AG09309 (cell line): ENCODE data around the gene RBFA.

Experiments used
- DNase-seq: peaks from one replicate; pipeline ENCODE4 v3.0.0-alpha.2; 2010; ENCODE audit warnings: low read depth
- H3K4me3 ChIP-seq: 2 replicates; pipeline ENCODE4 v1.5.1; 2011; ENCODE audit warnings: mild to moderate bottlenecking, low read depth, low read length, moderate library complexity; ENCODE audit not compliant: control insufficient read depth
- TF ChIP-seq, protein P1 (sequence below): IDR thresholded peaks from 2 replicates; pipeline ENCODE4 v1.5.1; 2011; ENCODE audit warnings: mild to moderate bottlenecking, low read depth, low read length, inconsistent platforms; ENCODE audit not compliant: insufficient read depth, control insufficient read depth; ENCODE audit errors: missing control alignments

Gene RBFA

DNA sequence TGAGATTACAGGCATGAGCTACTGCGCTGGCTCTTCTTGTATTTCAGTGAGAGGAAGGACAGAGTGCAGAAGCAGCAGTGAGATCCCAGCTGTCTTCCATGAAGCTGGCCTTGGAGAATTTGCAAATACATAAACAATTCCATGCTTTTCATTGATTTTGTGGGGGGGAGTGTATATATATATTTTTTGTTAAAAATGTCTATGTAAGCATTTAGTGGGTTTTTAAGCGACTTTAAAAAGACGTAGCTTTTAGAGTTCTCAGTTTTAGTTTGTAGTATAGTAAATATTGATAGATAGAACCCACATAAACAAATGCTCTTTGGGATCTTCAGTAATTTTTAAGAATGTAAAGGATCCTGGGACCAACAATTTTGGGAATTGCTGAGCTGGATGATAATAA lies 6.3 kb downstream of the RBFA start:
- DNase-seq = no peak
- TF ChIP-seq, protein P1, sequence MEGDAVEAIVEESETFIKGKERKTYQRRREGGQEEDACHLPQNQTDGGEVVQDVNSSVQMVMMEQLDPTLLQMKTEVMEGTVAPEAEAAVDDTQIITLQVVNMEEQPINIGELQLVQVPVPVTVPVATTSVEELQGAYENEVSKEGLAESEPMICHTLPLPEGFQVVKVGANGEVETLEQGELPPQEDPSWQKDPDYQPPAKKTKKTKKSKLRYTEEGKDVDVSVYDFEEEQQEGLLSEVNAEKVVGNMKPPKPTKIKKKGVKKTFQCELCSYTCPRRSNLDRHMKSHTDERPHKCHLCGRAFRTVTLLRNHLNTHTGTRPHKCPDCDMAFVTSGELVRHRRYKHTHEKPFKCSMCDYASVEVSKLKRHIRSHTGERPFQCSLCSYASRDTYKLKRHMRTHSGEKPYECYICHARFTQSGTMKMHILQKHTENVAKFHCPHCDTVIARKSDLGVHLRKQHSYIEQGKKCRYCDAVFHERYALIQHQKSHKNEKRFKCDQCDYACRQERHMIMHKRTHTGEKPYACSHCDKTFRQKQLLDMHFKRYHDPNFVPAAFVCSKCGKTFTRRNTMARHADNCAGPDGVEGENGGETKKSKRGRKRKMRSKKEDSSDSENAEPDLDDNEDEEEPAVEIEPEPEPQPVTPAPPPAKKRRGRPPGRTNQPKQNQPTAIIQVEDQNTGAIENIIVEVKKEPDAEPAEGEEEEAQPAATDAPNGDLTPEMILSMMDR = no peak
- H3K4me3 ChIP-seq = no peak overlapping the region

DNA sequence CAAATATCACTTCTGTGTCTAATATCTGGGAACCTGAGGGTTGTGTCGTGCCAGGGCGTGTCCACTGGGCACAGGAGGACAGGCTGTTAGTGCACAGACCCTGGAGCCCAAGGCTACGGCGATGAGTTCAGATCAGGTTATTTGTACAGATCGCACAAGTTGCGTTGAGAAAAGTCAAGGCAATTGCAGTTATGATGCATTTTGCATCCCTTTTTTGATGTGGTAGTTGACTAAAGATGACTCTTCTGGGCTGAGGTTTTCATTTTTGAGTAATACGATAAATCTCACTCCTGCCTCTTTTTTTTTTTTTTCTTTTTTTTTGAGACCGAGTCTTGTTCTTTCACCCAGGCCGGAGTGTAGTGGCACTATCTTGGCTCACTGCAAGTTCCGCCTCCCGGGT lies 7.2 kb downstream of the RBFA start:
- DNase-seq = no peak
- TF ChIP-seq, protein P1 = no peak
- H3K4me3 ChIP-seq = no peak overlapping the region

DNA sequence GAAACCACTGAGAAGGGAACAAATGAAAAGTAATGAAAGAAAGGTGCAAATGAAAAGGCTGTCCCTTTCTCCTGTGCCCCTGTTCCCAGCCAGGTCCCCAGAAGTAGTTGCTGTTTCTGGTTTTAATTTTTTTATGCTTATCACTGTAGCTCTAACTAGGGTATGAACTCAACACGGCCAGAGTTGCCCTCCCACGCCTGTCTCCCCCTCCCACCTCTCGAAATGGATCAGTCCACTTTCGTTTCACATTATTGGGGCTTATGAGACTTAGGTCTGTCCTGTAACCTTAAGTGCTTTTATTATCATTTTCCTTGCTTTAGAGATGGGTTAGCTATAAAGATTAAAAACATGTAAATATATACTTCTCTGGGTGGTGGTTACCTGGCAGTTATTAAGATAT lies 8.6 kb downstream of the RBFA start:
- TF ChIP-seq, protein P1 = no peak
- no peak for DNase-seq
- H3K4me3 ChIP-seq = no peak overlapping the region

DNA sequence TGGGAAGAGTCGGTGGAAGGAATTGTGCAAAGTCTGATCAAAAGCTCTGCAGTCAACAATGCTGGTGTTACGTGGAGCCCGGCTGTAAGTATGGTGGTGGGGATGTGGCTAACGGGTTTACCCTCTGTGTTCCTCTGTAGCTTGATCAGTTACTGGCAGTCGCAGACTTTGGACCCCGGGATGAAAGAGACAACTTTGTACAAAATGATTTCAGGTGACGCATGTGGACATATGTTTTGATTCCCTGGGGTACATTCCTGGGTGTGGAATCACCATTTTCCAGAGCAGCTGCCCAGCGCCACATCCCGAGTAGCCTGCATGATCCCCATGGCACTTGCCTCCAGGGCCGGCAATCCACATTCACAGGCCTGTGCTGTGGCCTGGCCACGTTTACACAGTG lies 9.8 kb downstream of the RBFA start:
- TF ChIP-seq, protein P1 = no peak
- no peak overlapping the region for H3K4me3 ChIP-seq
- no peak for DNase-seq

DNA sequence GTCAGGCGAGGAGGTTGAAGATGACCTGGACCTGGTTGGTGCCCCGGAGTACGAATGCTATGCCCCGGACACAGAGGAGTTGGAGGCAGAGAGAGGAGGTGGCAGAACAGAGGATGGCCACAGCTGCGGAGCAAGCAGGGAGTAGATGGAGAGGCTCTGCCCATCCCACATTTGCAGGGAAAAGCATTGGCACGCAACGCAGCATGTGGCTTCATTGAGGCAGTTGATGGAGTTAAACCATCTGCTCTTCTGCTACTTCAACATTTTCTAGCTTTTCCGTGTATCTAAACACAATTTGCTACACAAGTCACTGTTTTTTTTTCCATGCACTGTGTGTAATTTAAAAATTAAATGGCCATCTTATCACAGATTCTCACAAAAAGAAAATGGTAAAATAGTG lies 11.8 kb downstream of the RBFA start:
- TF ChIP-seq, protein P1 = no peak
- DNase-seq = no peak
- H3K4me3 ChIP-seq = no peak overlapping the region

DNA sequence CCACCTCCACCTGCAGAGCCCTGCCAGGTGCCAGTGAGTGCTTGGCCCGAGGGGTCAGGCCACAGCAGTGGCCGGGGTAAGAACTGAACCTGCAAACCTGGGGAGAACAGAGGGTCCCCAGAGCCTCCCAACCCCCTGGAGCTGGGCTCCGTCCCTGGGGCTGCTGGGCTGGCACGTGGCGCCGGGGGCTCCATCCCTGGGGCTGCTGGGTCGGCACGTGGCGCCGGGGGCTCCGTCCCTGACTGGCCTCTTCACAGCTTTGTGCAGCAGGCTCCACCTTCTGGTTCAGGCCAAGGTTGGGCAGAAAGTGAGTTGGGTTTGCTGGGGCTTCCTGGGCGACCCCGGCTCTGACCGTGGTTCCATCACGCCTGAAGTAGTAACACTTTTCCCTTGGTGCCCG lies 12.2 kb downstream of the RBFA start:
- no peak for DNase-seq
- TF ChIP-seq, protein P1 = no peak

DNA sequence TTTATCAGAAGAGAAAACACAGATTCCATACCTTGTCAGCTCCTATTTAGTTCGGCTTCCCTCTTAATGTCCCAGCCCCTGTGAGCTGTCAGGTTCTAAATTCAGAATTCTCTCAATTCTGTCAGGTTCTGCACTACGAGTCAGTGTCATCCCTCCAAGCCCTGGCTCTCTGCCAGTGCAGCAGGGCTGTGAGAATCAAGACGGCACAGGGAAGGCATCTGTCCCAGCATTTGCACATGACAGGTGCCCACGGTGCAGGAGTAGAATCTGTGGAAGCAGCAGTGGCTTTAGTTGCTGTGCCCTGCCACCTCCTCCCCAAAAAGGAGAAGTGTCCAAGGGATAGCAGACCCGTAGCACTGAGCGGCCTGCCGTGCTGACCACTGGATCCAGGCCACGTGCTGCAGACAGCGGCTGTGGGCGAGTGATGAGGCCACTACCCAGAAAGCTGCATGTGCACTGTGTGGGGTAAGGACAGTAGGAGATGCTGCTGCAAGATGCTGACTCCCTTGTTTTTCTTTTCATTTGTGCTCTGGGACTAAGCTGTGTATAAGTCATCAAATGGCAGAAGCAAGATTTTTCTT lies 12.8 kb downstream of the RBFA start:
- DNase-seq = no peak

More for the DNA sequence above, 12.2 kb downstream of the RBFA start:
- H3K4me3 ChIP-seq = no peak overlapping the region

More for the DNA sequence above, 12.8 kb downstream of the RBFA start:
- TF ChIP-seq, protein P1 = no peak
- no peak overlapping the region for H3K4me3 ChIP-seq
